IMR-90 (cell line): ENCODE measurements around the gene KIF1A. TPM values are rescaled to one million over a fixed set of nuclear protein-coding genes. Genes with fewer than 3 reads are reported as not detected.

ENCODE experiments used
- ATAC-seq: fragments of 200-7000 bp; cut with Tn5 transposase; 2 replicates; pipeline ENCODE4 v1.9.1; 2020; ENCODE audit warnings: low read depth, mild to moderate bottlenecking, moderate library complexity
- BruUV-seq: library from RNA; stranded (reverse); fragments of 400-500 nt; replicated peaks from 2 replicates; lab custom pipeline; 2021; lab: Mats Ljungman, UMichigan
- CTCF ChIA-PET: fragments of 300-600 bp; formaldehyde crosslinking; extraction: SDS; loops from one replicate; lab custom pipeline; 2021; ENCODE audit warnings: antibody characterized with exemption; lab: Yijun Ruan, JAX
- POLR2A ChIA-PET: fragments of 300-600 bp; sonication (Branson Sonifier 250); formaldehyde crosslinking; loops from one replicate; lab custom pipeline; 2022; ENCODE audit warnings: antibody characterized with exemption; ENCODE audit not compliant: unreplicated experiment; lab: Charles Lee
- DNase-seq: peaks from one replicate; pipeline ENCODE4 v3.0.0; 2013
- H2AFZ ChIP-seq: replicated peaks from 2 replicates; pipeline ENCODE3; 2013; ENCODE audit warnings: low read length, mild to moderate bottlenecking; ENCODE audit not compliant: poor library complexity
- H2AK5ac ChIP-seq: 2 replicates; pipeline ENCODE4 v1.6.1; 2013; ENCODE audit warnings: low read depth, low read length, inconsistent platforms
- H2AK9ac ChIP-seq: replicated peaks from 2 replicates; pipeline ENCODE3; 2013; ENCODE audit warnings: mild to moderate bottlenecking, low read depth, low read length, moderate library complexity; ENCODE audit not compliant: poor library complexity
- H2BK120ac ChIP-seq: 2 replicates; pipeline ENCODE4 v1.6.1; 2013; ENCODE audit warnings: low read depth, low read length, inconsistent platforms
- H2BK15ac ChIP-seq: 3 replicates; pipeline ENCODE4 v1.6.1; 2013; ENCODE audit warnings: low read depth, low read length, inconsistent platforms
- H2BK20ac ChIP-seq: 2 replicates; pipeline ENCODE4 v1.6.1; 2013; ENCODE audit warnings: low read depth, mild to moderate bottlenecking, inconsistent platforms, low read length, moderate library complexity
- H2BK5ac ChIP-seq: 2 replicates; pipeline ENCODE4 v1.6.1; 2013; ENCODE audit warnings: mild to moderate bottlenecking, low read depth, low read length, inconsistent platforms; ENCODE audit not compliant: poor library complexity, severe bottlenecking
- H3K14ac ChIP-seq: replicated peaks from 2 replicates; pipeline ENCODE4 v1.6.1; 2013; ENCODE audit warnings: low read depth, low read length, inconsistent platforms
- H3K18ac ChIP-seq: 2 replicates; pipeline ENCODE4 v1.6.1; 2013; ENCODE audit warnings: low read depth, low read length, control low read depth
- H3K23ac ChIP-seq: 2 replicates; pipeline ENCODE4 v1.6.1; 2013; ENCODE audit warnings: low read depth, low read length, inconsistent platforms
- H3K27ac ChIP-seq: 2 replicates; pipeline ENCODE4 v1.5.1; 2013; ENCODE audit warnings: mild to moderate bottlenecking, control low read depth, low read length; ENCODE audit not compliant: insufficient read depth
- H3K27me3 ChIP-seq: 2 replicates; pipeline ENCODE4 v1.6.1; 2013; ENCODE audit warnings: low read length; ENCODE audit not compliant: control insufficient read depth, insufficient read depth
- H3K36me3 ChIP-seq: 2 replicates; pipeline ENCODE4 v1.6.1; 2013; ENCODE audit warnings: low read length, mixed read lengths; ENCODE audit not compliant: control insufficient read depth, insufficient read depth
- H3K4ac ChIP-seq: 2 replicates; pipeline ENCODE4 v1.6.1; 2013; ENCODE audit warnings: low read depth, low read length, inconsistent platforms
- H3K4me1 ChIP-seq: 2 replicates; pipeline ENCODE4 v1.6.1; 2013; ENCODE audit warnings: low read length, mixed read lengths; ENCODE audit not compliant: control insufficient read depth, insufficient read depth
- H3K4me2 ChIP-seq: 2 replicates; pipeline ENCODE4 v1.6.1; 2013; ENCODE audit warnings: low read depth, mild to moderate bottlenecking, control low read depth, low read length, moderate library complexity
- H3K4me3 ChIP-seq: 2 replicates; pipeline ENCODE4 v1.5.1; 2013; ENCODE audit warnings: low read depth, mild to moderate bottlenecking, control low read depth, low read length, moderate library complexity; ENCODE audit not compliant: insufficient read depth
- H3K56ac ChIP-seq: 2 replicates; pipeline ENCODE4 v1.6.1; 2013; ENCODE audit warnings: low read length, inconsistent platforms; ENCODE audit not compliant: insufficient read depth; ENCODE audit errors: extremely low read depth
- H3K79me1 ChIP-seq, 2 experiments: 2 replicates each; pipeline ENCODE4 v1.6.1; 2013; ENCODE audit warnings: low read length in 2 of 2, inconsistent platforms in 1 of 2, low read depth in 1 of 2
- H3K9ac ChIP-seq: 2 replicates; pipeline ENCODE4 v1.6.1; 2013; ENCODE audit warnings: low read depth, low read length, control low read depth
- H3K9me1 ChIP-seq: 2 replicates; pipeline ENCODE4 v1.6.1; 2013; ENCODE audit warnings: low read length, inconsistent platforms; ENCODE audit not compliant: insufficient read depth
- H3K9me3 ChIP-seq: 2 replicates; pipeline ENCODE4 v1.6.1; 2013; ENCODE audit warnings: low read length; ENCODE audit not compliant: control insufficient read depth, insufficient read depth
- H4K20me1 ChIP-seq: 2 replicates; pipeline ENCODE4 v1.6.1; 2013; ENCODE audit warnings: low read length, inconsistent platforms; ENCODE audit not compliant: insufficient read depth
- H4K5ac ChIP-seq: 2 replicates; pipeline ENCODE4 v1.6.1; 2013; ENCODE audit warnings: mild to moderate bottlenecking, low read depth, low read length, control low read depth
- H4K8ac ChIP-seq, 2 experiments: 2 replicates each; pipeline ENCODE4 v1.6.1; 2013; ENCODE audit warnings: low read depth in 2 of 2, low read length in 2 of 2, control low read depth in 1 of 2, inconsistent platforms in 1 of 2
- H4K91ac ChIP-seq: 2 replicates; pipeline ENCODE4 v1.6.1; 2013; ENCODE audit warnings: low read depth, low read length, inconsistent platforms; ENCODE audit not compliant: insufficient read depth
- BHLHE40 ChIP-seq: fragments of 150-350 bp; IDR thresholded peaks from 2 replicates; pipeline ENCODE4 v1.6.1; 2016; ENCODE audit warnings: mild to moderate bottlenecking, low read depth, low read length
- CEBPB ChIP-seq: IDR thresholded peaks from 2 replicates; pipeline ENCODE4 v1.6.1; 2012; ENCODE audit warnings: low read depth, low read length, improper control_type of control experiment
- CHD1 ChIP-seq: IDR thresholded peaks from 2 replicates; pipeline ENCODE4 v1.6.1; 2012; ENCODE audit warnings: low read depth, low read length, improper control_type of control experiment
- FOS ChIP-seq: fragments of 150-350 bp; IDR thresholded peaks from 2 replicates; pipeline ENCODE4 v1.6.1; 2016; ENCODE audit warnings: low read depth, low read length
- MAFK ChIP-seq: IDR thresholded peaks from 2 replicates; pipeline ENCODE4 v1.6.1; 2012; ENCODE audit warnings: low read depth, low read length, improper control_type of control experiment
- MAZ ChIP-seq: IDR thresholded peaks from 2 replicates; pipeline ENCODE4 v1.6.1; 2012; ENCODE audit warnings: low read depth, mild to moderate bottlenecking, low read length, improper control_type of control experiment, moderate library complexity, borderline replicate concordance
- MXI1 ChIP-seq: IDR thresholded peaks from 2 replicates; pipeline ENCODE4 v1.6.1; 2012; ENCODE audit warnings: low read depth, mild to moderate bottlenecking, low read length, moderate library complexity, borderline replicate concordance
- POLR2A ChIP-seq: IDR thresholded peaks from 2 replicates; pipeline ENCODE4 v1.6.1; 2012; ENCODE audit warnings: mild to moderate bottlenecking, low read depth, low read length
- RAD21 ChIP-seq: IDR thresholded peaks from 2 replicates; pipeline ENCODE4 v1.6.1; 2012; ENCODE audit warnings: low read length, improper control_type of control experiment
- RCOR1 ChIP-seq: IDR thresholded peaks from 2 replicates; pipeline ENCODE4 v1.6.1; 2012; ENCODE audit warnings: mild to moderate bottlenecking, low read length, improper control_type of control experiment; ENCODE audit not compliant: insufficient replicate concordance
- SMC3 ChIP-seq: fragments of 150-350 bp; IDR thresholded peaks from 2 replicates; pipeline ENCODE4 v1.6.1; 2016; ENCODE audit warnings: low read depth, mild to moderate bottlenecking, antibody characterized with exemption, low read length, moderate library complexity
- WGBS, 2 experiments: methylation state at CpG; one replicate each; pipeline versions ENCODE4 v1.1.5 to v1.1.7; 2013; ENCODE audit warnings: missing lambda C conversion rate in 2 of 2; ENCODE audit not compliant: insufficient read length in 1 of 2; ENCODE audit errors: extremely low coverage in 2 of 2; 5-methylcytosine and 5-hydroxymethylcytosine counted together
- dilution Hi-C: fragments of 300-500 bp; cut with HindIII; formaldehyde crosslinking; loops from one replicate; pipeline ENCODE4 v1.14.3; 2018; ENCODE audit warnings: low sequenced_read_pairs; ENCODE audit not compliant: unreplicated experiment
- in situ Hi-C: fragments of 300-500 bp; cut with MboI; formaldehyde crosslinking; loops from 3 replicates; pipeline ENCODE4 v1.14.3; 2019; ENCODE audit warnings: low sequenced_read_pairs, inconsistent platforms, mixed read lengths
- intact Hi-C: fragments of 100-400 bp; cut with micrococcal nuclease; formaldehyde crosslinking; loops from 2 replicates; pipeline ENCODE4 v1.10.0; 2022
- polyA plus RNA-seq, 3 experiments: library from polyadenylated mRNA; depleted of rRNA; stranded (reverse); fragments of >200 nt; gene quantifications; 2 replicates each; pipeline ENCODE4 v1.2.3, GENCODE V29; 2012; ENCODE audit warnings: low replicate concordance in 1 of 3
- total RNA-seq: library from RNA; depleted of rRNA; stranded (reverse); fragments of >200 nt; gene quantifications from 2 replicates; pipeline ENCODE4 v1.2.3, GENCODE V29; 2012
- TF ChIP-seq, protein P1 (sequence below): fragments of 150-350 bp; IDR thresholded peaks from 2 replicates; pipeline ENCODE4 v1.6.1; 2017; ENCODE audit warnings: mild to moderate bottlenecking, antibody characterized with exemption, low read length, low read depth
- TF ChIP-seq, protein P2 (sequence below): conservative IDR thresholded peaks from 2 replicates; pipeline ENCODE4 v1.5.1; 2012; ENCODE audit warnings: mild to moderate bottlenecking, low read depth, low read length, improper control_type of control experiment
- TF ChIP-seq, protein P3 (sequence below): fragments of 150-350 bp; IDR thresholded peaks from 2 replicates; pipeline ENCODE4 v1.6.1; 2016; ENCODE audit warnings: low read depth, mild to moderate bottlenecking, low read length, moderate library complexity, borderline replicate concordance

Gene KIF1A
- total and polyA plus RNA-seq, 2 of the 4 experiments (the other 2 are of a cell fraction): under 0.01 TPM; not detected in 1

DNA sequence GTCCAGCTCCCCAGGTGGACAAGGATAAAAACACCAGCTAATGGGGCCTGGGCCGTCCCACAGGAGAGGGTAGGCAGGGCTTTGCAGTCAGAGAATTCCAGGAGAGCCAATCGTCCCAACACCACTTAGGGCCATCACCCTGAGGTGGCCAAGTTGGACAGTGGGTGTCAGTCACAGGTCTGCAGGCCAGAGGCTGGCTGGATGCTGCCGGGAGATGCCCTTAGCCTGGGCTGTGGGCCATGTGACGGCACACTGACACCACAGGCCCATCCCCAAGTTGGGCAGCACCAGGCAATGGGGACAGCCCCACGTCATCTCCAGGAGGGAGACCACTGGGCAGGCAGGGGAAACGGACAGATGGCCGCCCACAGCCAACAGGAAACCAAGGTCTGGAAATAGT lies 53.9 kb downstream of the KIF1A start:
- Histone ChIP-seq H2AFZ (no peak overlapping the region), H2BK20ac (no peak overlapping the region), H3K56ac (no peak overlapping the region), H3K36me3 (no peaks in the 10 kb centered on the region), H3K9ac (no peak overlapping the region), H2AK9ac (no peak overlapping the region), H3K27me3 (peaks cover 8% of the 10 kb centered on the region; the same call in 1 of the 2 replicates), H3K9me3 (no peaks in the 10 kb centered on the region), H3K23ac (no peak overlapping the region), H2BK15ac (no peak overlapping the region), H3K27ac (no peak overlapping the region), H2BK5ac (no peak overlapping the region), H3K14ac (no peak overlapping the region), H4K91ac (no peak overlapping the region), H2AK5ac (no peak overlapping the region), H4K5ac (no peak overlapping the region), H3K79me1 (no peaks in the 10 kb centered on the region), H3K4me1 (no peaks in the 10 kb centered on the region), H3K4ac (no peak overlapping the region), H3K18ac (no peak overlapping the region), H2BK120ac (no peak overlapping the region), H3K9me1 (no peaks in the 10 kb centered on the region), H3K4me3 (no peak overlapping the region), H4K8ac (no peak overlapping the region), H3K4me2 (no peak overlapping the region), H4K20me1 (no peaks in the 10 kb centered on the region; the same call in 1 of the 2 replicates)
- 70% methylated on average over 3 of the region's 7 CpGs; no CpG with 5 or more reads in 1 of the 2 experiments for WGBS, 2 experiments
- dilution Hi-C loops (no loop called here), in situ Hi-C loops (no loop called here), intact Hi-C loops (no loop called here)
- TF ChIP-seq CEBPB (no peak), CHD1 (no peak), FOS (no peak), POLR2A (no peak), RCOR1 (no peak), BHLHE40 (no peak), MAZ (no peak), SMC3 (no peak), MAFK (no peak), MXI1 (no peak), RAD21 (no peak)
- TF ChIP-seq, protein P1, sequence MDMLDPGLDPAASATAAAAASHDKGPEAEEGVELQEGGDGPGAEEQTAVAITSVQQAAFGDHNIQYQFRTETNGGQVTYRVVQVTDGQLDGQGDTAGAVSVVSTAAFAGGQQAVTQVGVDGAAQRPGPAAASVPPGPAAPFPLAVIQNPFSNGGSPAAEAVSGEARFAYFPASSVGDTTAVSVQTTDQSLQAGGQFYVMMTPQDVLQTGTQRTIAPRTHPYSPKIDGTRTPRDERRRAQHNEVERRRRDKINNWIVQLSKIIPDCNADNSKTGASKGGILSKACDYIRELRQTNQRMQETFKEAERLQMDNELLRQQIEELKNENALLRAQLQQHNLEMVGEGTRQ: no peak
- TF ChIP-seq, protein P2, sequence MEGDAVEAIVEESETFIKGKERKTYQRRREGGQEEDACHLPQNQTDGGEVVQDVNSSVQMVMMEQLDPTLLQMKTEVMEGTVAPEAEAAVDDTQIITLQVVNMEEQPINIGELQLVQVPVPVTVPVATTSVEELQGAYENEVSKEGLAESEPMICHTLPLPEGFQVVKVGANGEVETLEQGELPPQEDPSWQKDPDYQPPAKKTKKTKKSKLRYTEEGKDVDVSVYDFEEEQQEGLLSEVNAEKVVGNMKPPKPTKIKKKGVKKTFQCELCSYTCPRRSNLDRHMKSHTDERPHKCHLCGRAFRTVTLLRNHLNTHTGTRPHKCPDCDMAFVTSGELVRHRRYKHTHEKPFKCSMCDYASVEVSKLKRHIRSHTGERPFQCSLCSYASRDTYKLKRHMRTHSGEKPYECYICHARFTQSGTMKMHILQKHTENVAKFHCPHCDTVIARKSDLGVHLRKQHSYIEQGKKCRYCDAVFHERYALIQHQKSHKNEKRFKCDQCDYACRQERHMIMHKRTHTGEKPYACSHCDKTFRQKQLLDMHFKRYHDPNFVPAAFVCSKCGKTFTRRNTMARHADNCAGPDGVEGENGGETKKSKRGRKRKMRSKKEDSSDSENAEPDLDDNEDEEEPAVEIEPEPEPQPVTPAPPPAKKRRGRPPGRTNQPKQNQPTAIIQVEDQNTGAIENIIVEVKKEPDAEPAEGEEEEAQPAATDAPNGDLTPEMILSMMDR: no peak
- TF ChIP-seq, protein P3, sequence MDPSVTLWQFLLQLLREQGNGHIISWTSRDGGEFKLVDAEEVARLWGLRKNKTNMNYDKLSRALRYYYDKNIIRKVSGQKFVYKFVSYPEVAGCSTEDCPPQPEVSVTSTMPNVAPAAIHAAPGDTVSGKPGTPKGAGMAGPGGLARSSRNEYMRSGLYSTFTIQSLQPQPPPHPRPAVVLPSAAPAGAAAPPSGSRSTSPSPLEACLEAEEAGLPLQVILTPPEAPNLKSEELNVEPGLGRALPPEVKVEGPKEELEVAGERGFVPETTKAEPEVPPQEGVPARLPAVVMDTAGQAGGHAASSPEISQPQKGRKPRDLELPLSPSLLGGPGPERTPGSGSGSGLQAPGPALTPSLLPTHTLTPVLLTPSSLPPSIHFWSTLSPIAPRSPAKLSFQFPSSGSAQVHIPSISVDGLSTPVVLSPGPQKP: no peak
- no peak for DNase-seq
- ChIA-PET CTCF (no interaction called here), POLR2A (no interaction called here)
- no peak for ATAC-seq
- BruUV-seq: no TSS peak
